ENCODE results near the gene KRTAP10-5.

GRCh38 chr21:44589094-44589493, 8.7 kb upstream of the KRTAP10-5 start:
- TF ChIP-seq, protein P1, sequence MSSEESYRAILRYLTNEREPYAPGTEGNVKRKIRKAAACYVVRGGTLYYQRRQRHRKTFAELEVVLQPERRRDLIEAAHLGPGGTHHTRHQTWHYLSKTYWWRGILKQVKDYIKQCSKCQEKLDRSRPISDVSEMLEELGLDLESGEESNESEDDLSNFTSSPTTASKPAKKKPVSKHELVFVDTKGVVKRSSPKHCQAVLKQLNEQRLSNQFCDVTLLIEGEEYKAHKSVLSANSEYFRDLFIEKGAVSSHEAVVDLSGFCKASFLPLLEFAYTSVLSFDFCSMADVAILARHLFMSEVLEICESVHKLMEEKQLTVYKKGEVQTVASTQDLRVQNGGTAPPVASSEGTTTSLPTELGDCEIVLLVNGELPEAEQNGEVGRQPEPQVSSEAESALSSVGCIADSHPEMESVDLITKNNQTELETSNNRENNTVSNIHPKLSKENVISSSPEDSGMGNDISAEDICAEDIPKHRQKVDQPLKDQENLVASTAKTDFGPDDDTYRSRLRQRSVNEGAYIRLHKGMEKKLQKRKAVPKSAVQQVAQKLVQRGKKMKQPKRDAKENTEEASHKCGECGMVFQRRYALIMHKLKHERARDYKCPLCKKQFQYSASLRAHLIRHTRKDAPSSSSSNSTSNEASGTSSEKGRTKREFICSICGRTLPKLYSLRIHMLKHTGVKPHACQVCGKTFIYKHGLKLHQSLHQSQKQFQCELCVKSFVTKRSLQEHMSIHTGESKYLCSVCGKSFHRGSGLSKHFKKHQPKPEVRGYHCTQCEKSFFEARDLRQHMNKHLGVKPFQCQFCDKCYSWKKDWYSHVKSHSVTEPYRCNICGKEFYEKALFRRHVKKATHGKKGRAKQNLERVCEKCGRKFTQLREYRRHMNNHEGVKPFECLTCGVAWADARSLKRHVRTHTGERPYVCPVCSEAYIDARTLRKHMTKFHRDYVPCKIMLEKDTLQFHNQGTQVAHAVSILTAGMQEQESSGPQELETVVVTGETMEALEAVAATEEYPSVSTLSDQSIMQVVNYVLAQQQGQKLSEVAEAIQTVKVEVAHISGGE (CRISPR knock-in tag; IDR thresholded peaks at IDR 0.05): no peak
- no peak for TF ChIP-seq ZNF274 (IDR thresholded peaks at IDR 0.05; ENCODE audit: borderline replicate concordance, low read depth, low read length)
- TF ChIP-seq POU5F1 (IDR thresholded peaks at IDR 0.05; ENCODE audit: borderline replicate concordance, low read depth, low read length, partially characterized antibody): no peak
- TF ChIP-seq NFIC (IDR thresholded peaks at IDR 0.05): no peak
- TF ChIP-seq FOS (IDR thresholded peaks at IDR 0.05; ENCODE audit: extremely low read depth, insufficient read length): no peak
- TF ChIP-seq MYC (IDR thresholded peaks at IDR 0.05; ENCODE audit: low read depth, low read length): no peak
- no peak for TF ChIP-seq MYC (CRISPR knock-in tag; IDR thresholded peaks at IDR 0.05; ENCODE audit: borderline replicate concordance, low read depth)
- no peak for TF ChIP-seq SMAD3 (CRISPR knock-in tag; conservative IDR thresholded peaks at IDR 0.05)
- no peak for TF ChIP-seq TAF1 (IDR thresholded peaks at IDR 0.05; ENCODE audit: control insufficient read depth, extremely low read depth, insufficient read depth, low read length, severe bottlenecking)
- no peak for TF ChIP-seq NFYB (IDR thresholded peaks at IDR 0.05; ENCODE audit: extremely low read depth, insufficient read length)
- no peak for TF ChIP-seq NFXL1 (CRISPR knock-in tag; IDR thresholded peaks at IDR 0.05)
